Stimulated activated CD4-positive, alpha-beta T cell treated with anti-CD3 and anti-CD28 coated beads, TNF-alpha, amount 100 ng/mL, for 4 hours (primary cell): ENCODE results near the gene TENM4.
"Not testable (repeated sequence)": the region's sequence is repeated elsewhere in the genome, so short reads cannot be mapped to it uniquely, and the experiment has no call there.

Source experiments
- DNase-seq, 3 experiments: peaks; one replicate each; pipeline ENCODE4 v3.0.0-alpha.2; 2020; ENCODE audit warnings: low read depth in 3 of 3

TENM4 gene

GRCh38 chr11:78645226-78646202 lies 795.3 kb downstream of the TENM4 start:
- peak; percentile 21 to 31 (median 24) for DNase-seq

GRCh38 chr11:78643676-78644056 lies 797.2 kb downstream of the TENM4 start:
- DNase-seq = no peak

- DNase-seq = no peak
Measured at GRCh38 chr11:78642979-78643675, 797.7 kb downstream of the TENM4 start.

GRCh38 chr11:78641541-78641940 lies 799.3 kb downstream of the TENM4 start:
- DNase-seq = no peak

GRCh38 chr11:78638704-78639380 lies 802.0 kb downstream of the TENM4 start:
- no peak for DNase-seq

GRCh38 chr11:78637527-78637926 lies 803.3 kb downstream of the TENM4 start:
- DNase-seq = not testable (repeated sequence)

GRCh38 chr11:78635814-78636506 lies 804.9 kb downstream of the TENM4 start:
- no peak for DNase-seq

- DNase-seq = no peak
Measured at GRCh38 chr11:78633516-78634310, 807.1 kb downstream of the TENM4 start.

- no peak for DNase-seq
Measured at GRCh38 chr11:78630561-78631303, 810.1 kb downstream of the TENM4 start.

GRCh38 chr11:78630155-78630554 lies 810.7 kb downstream of the TENM4 start:
- DNase-seq = no peak

- no peak for DNase-seq
Measured at GRCh38 chr11:78622666-78623065, 818.2 kb downstream of the TENM4 start.

GRCh38 chr11:78620159-78620558 lies 820.7 kb downstream of the TENM4 start:
- DNase-seq = no peak

GRCh38 chr11:78615724-78616123 lies 825.1 kb downstream of the TENM4 start:
- DNase-seq = no peak

GRCh38 chr11:78613378-78613813 lies 827.4 kb downstream of the TENM4 start:
- no peak for DNase-seq

GRCh38 chr11:78612721-78613377 lies 828.0 kb downstream of the TENM4 start:
- DNase-seq = no peak

- not testable (repeated sequence) for DNase-seq
Measured at GRCh38 chr11:78609321-78609720, 831.5 kb downstream of the TENM4 start.

- DNase-seq = no peak
Measured at GRCh38 chr11:78607696-78608095, 833.1 kb downstream of the TENM4 start.

- no peak for DNase-seq
Measured at GRCh38 chr11:78606667-78607066, 834.2 kb downstream of the TENM4 start.

- no peak for DNase-seq
Measured at GRCh38 chr11:78605296-78605695, 835.5 kb downstream of the TENM4 start.
